H9 (cell line): ENCODE measurements around the gene DOHH. TPM values are rescaled to one million over a fixed set of nuclear protein-coding genes. Genes with fewer than 3 reads are reported as not detected.

ENCODE experiments used
- DNase-seq: peaks from one replicate; pipeline ENCODE4 v3.0.0-alpha.2; 2017
- H2AFZ ChIP-seq: one replicate; pipeline ENCODE4 v1.6.1; 2013; ENCODE audit warnings: mild to moderate bottlenecking, low read length, control low read depth, moderate library complexity
- H2AK5ac ChIP-seq: 2 replicates; pipeline ENCODE4 v1.6.1; 2013; ENCODE audit warnings: low read length, control low read depth, mixed read lengths; ENCODE audit not compliant: insufficient read length
- H2BK120ac ChIP-seq: one replicate; pipeline ENCODE4 v1.6.1; 2013; ENCODE audit warnings: low read depth, mild to moderate bottlenecking, low read length, control low read depth, inconsistent platforms; ENCODE audit not compliant: poor library complexity, severe bottlenecking
- H2BK12ac ChIP-seq: 2 replicates; pipeline ENCODE4 v1.6.1; 2013; ENCODE audit warnings: low read length, control low read depth, mixed read lengths, low read depth; ENCODE audit not compliant: insufficient read length
- H2BK15ac ChIP-seq: 2 replicates; pipeline ENCODE4 v1.6.1; 2013; ENCODE audit warnings: low read depth, low read length, control low read depth
- H2BK20ac ChIP-seq: one replicate; pipeline ENCODE4 v1.6.1; 2013; ENCODE audit warnings: low read depth, mild to moderate bottlenecking, low read length, control low read depth, inconsistent platforms; ENCODE audit not compliant: poor library complexity, severe bottlenecking
- H2BK5ac ChIP-seq: 2 replicates; pipeline ENCODE4 v1.6.1; 2013; ENCODE audit warnings: low read length, control low read depth, mixed read lengths; ENCODE audit not compliant: insufficient read length
- H3K14ac ChIP-seq: 2 replicates; pipeline ENCODE4 v1.6.1; 2013; ENCODE audit warnings: low read length, control low read depth; ENCODE audit not compliant: insufficient read depth
- H3K18ac ChIP-seq: 2 replicates; pipeline ENCODE4 v1.6.1; 2013; ENCODE audit warnings: low read depth, mild to moderate bottlenecking, mixed read lengths, low read length, control low read depth; ENCODE audit not compliant: insufficient read length
- H3K23ac ChIP-seq: 2 replicates; pipeline ENCODE4 v1.6.1; 2013; ENCODE audit warnings: low read length, control low read depth, mixed read lengths, low read depth; ENCODE audit not compliant: insufficient read length
- H3K23me2 ChIP-seq: 2 replicates; pipeline ENCODE4 v1.6.1; 2013; ENCODE audit warnings: low read depth, mild to moderate bottlenecking, mixed read lengths, low read length, control low read depth; ENCODE audit not compliant: insufficient read length, poor library complexity, severe bottlenecking
- H3K27ac ChIP-seq: 2 replicates; pipeline ENCODE4 v1.5.1; 2013; ENCODE audit warnings: low read length, control low read depth, mixed read lengths, low read depth; ENCODE audit not compliant: insufficient read length
- H3K27me3 ChIP-seq: 2 replicates; pipeline ENCODE4 v1.6.1; 2013; ENCODE audit warnings: low read length, control low read depth, inconsistent platforms; ENCODE audit not compliant: insufficient read depth
- H3K4ac ChIP-seq: 2 replicates; pipeline ENCODE4 v1.6.1; 2013; ENCODE audit warnings: low read depth, mild to moderate bottlenecking, control low read depth, inconsistent platforms, low read length, moderate library complexity
- H3K4me1 ChIP-seq: 2 replicates; pipeline ENCODE4 v1.6.1; 2013; ENCODE audit warnings: low read length, control low read depth, inconsistent platforms; ENCODE audit not compliant: insufficient read depth
- H3K4me2 ChIP-seq: 2 replicates; pipeline ENCODE4 v1.6.1; 2013; ENCODE audit warnings: low read length, control low read depth, mixed read lengths; ENCODE audit not compliant: insufficient read length, insufficient read depth
- H3K56ac ChIP-seq: 2 replicates; pipeline ENCODE4 v1.6.1; 2013; ENCODE audit warnings: low read depth, mild to moderate bottlenecking, mixed read lengths, low read length, control low read depth; ENCODE audit not compliant: insufficient read length
- H3K79me1 ChIP-seq: 2 replicates; pipeline ENCODE4 v1.6.1; 2013; ENCODE audit warnings: low read depth, mild to moderate bottlenecking, moderate library complexity, low read length, control low read depth, inconsistent platforms; ENCODE audit not compliant: insufficient read depth, poor library complexity, severe bottlenecking
- H3K79me2 ChIP-seq: 2 replicates; pipeline ENCODE4 v1.6.1; 2013; ENCODE audit warnings: low read length, control low read depth, inconsistent platforms; ENCODE audit not compliant: insufficient read depth
- H3K9ac ChIP-seq: 2 replicates; pipeline ENCODE4 v1.6.1; 2013; ENCODE audit warnings: low read length, control low read depth, mixed read lengths; ENCODE audit not compliant: insufficient read length; ENCODE audit errors: extremely low read depth
- H3K9me3 ChIP-seq: one replicate; pipeline ENCODE4 v1.6.1; 2013; ENCODE audit warnings: low read depth, low read length, inconsistent platforms; ENCODE audit not compliant: control insufficient read depth
- H3T11ph ChIP-seq: one replicate; pipeline ENCODE4 v1.6.1; 2013; ENCODE audit warnings: mild to moderate bottlenecking, low read length, control low read depth, inconsistent platforms
- H4K20me1 ChIP-seq: one replicate; pipeline ENCODE4 v1.6.1; 2013; ENCODE audit not compliant: control insufficient read depth, insufficient read length, insufficient read depth
- H4K5ac ChIP-seq: 2 replicates; pipeline ENCODE4 v1.6.1; 2013; ENCODE audit warnings: low read depth, mild to moderate bottlenecking, mixed read lengths, low read length, control low read depth; ENCODE audit not compliant: insufficient read length
- H4K8ac ChIP-seq: replicated peaks from 2 replicates; pipeline ENCODE4 v1.6.1; 2013; ENCODE audit warnings: low read length, control low read depth, mixed read lengths, low read depth; ENCODE audit not compliant: insufficient read length
- H4K91ac ChIP-seq: 2 replicates; pipeline ENCODE4 v1.6.1; 2013; ENCODE audit warnings: low read depth, mild to moderate bottlenecking, moderate library complexity, mixed read lengths, low read length, control low read depth; ENCODE audit not compliant: insufficient read length
- H3K27ac Mint-ChIP-seq, 3 experiments: 2 replicates in 2 of 3; 3 replicates in 1 of 3; pipeline ENCODE4 v1.8.0; 2020 to 2021; ENCODE audit warnings: mixed read lengths in 3 of 3, mild to moderate bottlenecking in 1 of 3, moderate library complexity in 1 of 3
- H3K27me3 Mint-ChIP-seq: 2 replicates; pipeline ENCODE4 v1.8.0; 2021; ENCODE audit warnings: low read depth, mild to moderate bottlenecking, moderate library complexity, mixed read lengths
- H3K36me3 Mint-ChIP-seq, 3 experiments: 2 replicates in 2 of 3; 3 replicates in 1 of 3; pipeline ENCODE4 v1.8.0; 2020 to 2021; ENCODE audit warnings: low read depth in 3 of 3, mixed read lengths in 3 of 3; ENCODE audit not compliant: insufficient read depth in 1 of 3
- H3K4me1 Mint-ChIP-seq, 2 experiments: 2 replicates each; pipeline ENCODE4 v1.8.0; 2020; ENCODE audit warnings: mixed read lengths in 2 of 2
- H3K4me3 Mint-ChIP-seq, 2 experiments: 2 replicates in 1 of 2; 3 replicates in 1 of 2; pipeline ENCODE4 v1.8.0; 2020 to 2021; ENCODE audit warnings: mild to moderate bottlenecking in 2 of 2, mixed read lengths in 2 of 2, moderate library complexity in 1 of 2
- H3K9me3 Mint-ChIP-seq, 2 experiments: 2 replicates in 1 of 2; 3 replicates in 1 of 2; pipeline ENCODE4 v1.8.0; 2020; ENCODE audit warnings: mild to moderate bottlenecking in 2 of 2, mixed read lengths in 2 of 2, moderate library complexity in 1 of 2
- CTCF ChIP-seq: fragments of 200-600 bp; sonication (generic); conservative IDR thresholded peaks from 3 replicates; pipeline ENCODE4 v1.8.0; 2021; ENCODE audit warnings: antibody characterized with exemption, mild to moderate bottlenecking
- total RNA-seq: library from RNA; stranded (reverse); gene quantifications from 2 replicates; pipeline ENCODE4 v1.2.1, GENCODE V29; 2021

The DOHH gene
- total RNA-seq, 1 experiment from 2014 or later, result 16.5 TPM

GRCh38 chr19:3477506-3477905, 23.0 kb downstream of the DOHH start:
- no peak overlapping the region for H2BK5ac ChIP-seq
- Mint-ChIP-seq H3K36me3 (no peaks in the 10 kb centered on the region; a peak in 1 of 7 replicates), H3K27ac (no peak overlapping the region), H3K4me1 (peaks cover 8 to 23% of the 10 kb centered on the region in 2 experiments), H3K27me3 (peaks cover 7% of the 10 kb centered on the region), H3K9me3 (0 out of 5 replicates have a peak, but pooled peaks cover 0 to 8% of the 10 kb centered on the region in 2 experiments), H3K4me3 (no peak overlapping the region)
- H4K91ac ChIP-seq, result no peak overlapping the region
- H3K9me3 ChIP-seq, result no peaks in the 10 kb centered on the region
- H3K27ac ChIP-seq, result no peak overlapping the region
- no peak overlapping the region for H3K56ac ChIP-seq
- H2AFZ ChIP-seq, result no peak overlapping the region
- H3K4ac ChIP-seq, result no peak overlapping the region
- no peak overlapping the region for H2BK12ac ChIP-seq
- no peak overlapping the region for H3K4me2 ChIP-seq
- H2BK15ac ChIP-seq, result no peak overlapping the region
- DNase-seq, result no peak
- no peaks in the 10 kb centered on the region for H3K4me1 ChIP-seq
- H3K9ac ChIP-seq, result no peak overlapping the region
- no peak overlapping the region for H3K18ac ChIP-seq
- H3T11ph ChIP-seq, result no peak overlapping the region
- no peak for TF ChIP-seq CTCF
- no peak overlapping the region for H3K14ac ChIP-seq
- H3K79me2 ChIP-seq, result no peaks in the 10 kb centered on the region
- no peak overlapping the region for H4K5ac ChIP-seq
- H4K8ac ChIP-seq, result no peak overlapping the region
- H4K20me1 ChIP-seq, result no peaks in the 10 kb centered on the region
- H2BK20ac ChIP-seq, result no peak overlapping the region
- no peaks in the 10 kb centered on the region for H3K79me1 ChIP-seq
- H3K23me2 ChIP-seq, result peaks cover 4% of the 10 kb centered on the region
- no peak overlapping the region for H2AK5ac ChIP-seq
- H3K23ac ChIP-seq, result no peak overlapping the region
- H2BK120ac ChIP-seq, result no peak overlapping the region
- no peaks in the 10 kb centered on the region for H3K27me3 ChIP-seq
